BJ (cell line): Measurements from ENCODE around the gene SAFB. TPM values are rescaled to one million over a fixed set of nuclear protein-coding genes. Genes with fewer than 3 reads are reported as not detected.

Experiments
- CTCF ChIA-PET: fragments of 350-600 bp; formaldehyde crosslinking; extraction: SDS; loops from one replicate; lab custom pipeline; 2021; ENCODE audit warnings: antibody characterized with exemption, inconsistent platforms; lab: Yijun Ruan, JAX
- POLR2A ChIA-PET: fragments of 300-600 bp; sonication (Branson Sonifier 250); formaldehyde crosslinking; extraction: SDS; loops from one replicate; lab custom pipeline; 2021; ENCODE audit warnings: antibody characterized with exemption; lab: Charles Lee
- DNase-seq: peaks from one replicate; pipeline ENCODE4 v3.0.0-alpha.2; 2011; ENCODE audit warnings: low read depth
- H3K27me3 ChIP-seq: 2 replicates; pipeline ENCODE4 v1.6.0; 2011; ENCODE audit warnings: low read length; ENCODE audit not compliant: control insufficient read depth, insufficient read depth
- H3K36me3 ChIP-seq: 2 replicates; pipeline ENCODE4 v1.5.1; 2011; ENCODE audit warnings: low read length; ENCODE audit not compliant: control insufficient read depth, insufficient read depth
- H3K4me3 ChIP-seq: 2 replicates; pipeline ENCODE4 v1.5.1; 2011; ENCODE audit warnings: low read depth, mild to moderate bottlenecking, control low read depth, low read length
- polyA plus RNA-seq: library from polyadenylated mRNA; depleted of rRNA; stranded (reverse); fragments of >200 nt; gene quantifications from 2 replicates; pipeline ENCODE4 v1.2.3, GENCODE V29; 2011
- TF ChIP-seq, protein P1 (sequence below): IDR thresholded peaks from 2 replicates; pipeline ENCODE4 v1.5.1; 2011; ENCODE audit warnings: low read depth, mild to moderate bottlenecking, control low read depth, inconsistent platforms, low read length, moderate library complexity; ENCODE audit not compliant: insufficient read depth

The SAFB gene
- polyA plus RNA-seq, 1 experiment = 20.8 TPM

DNA sequence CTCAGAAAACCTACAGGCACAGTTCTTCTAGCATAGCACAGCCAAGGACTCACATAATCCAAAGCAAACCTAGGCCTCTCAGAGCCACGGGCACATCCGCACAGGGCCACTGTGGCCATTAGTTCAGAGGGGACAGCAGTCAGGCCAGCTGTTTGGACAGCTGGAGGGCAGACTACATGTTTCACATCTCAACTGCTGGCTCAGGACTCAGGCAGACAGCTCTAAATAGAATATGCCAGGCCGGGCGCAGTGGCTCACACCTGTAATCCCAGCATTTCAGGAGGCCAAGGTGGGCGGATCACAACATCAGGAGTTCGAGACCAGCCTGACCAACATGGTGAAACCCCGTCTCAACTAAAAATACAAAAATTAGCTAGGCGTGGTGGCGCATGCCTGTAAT lies 27.1 kb upstream of the SAFB start:
- TF ChIP-seq, protein P1, sequence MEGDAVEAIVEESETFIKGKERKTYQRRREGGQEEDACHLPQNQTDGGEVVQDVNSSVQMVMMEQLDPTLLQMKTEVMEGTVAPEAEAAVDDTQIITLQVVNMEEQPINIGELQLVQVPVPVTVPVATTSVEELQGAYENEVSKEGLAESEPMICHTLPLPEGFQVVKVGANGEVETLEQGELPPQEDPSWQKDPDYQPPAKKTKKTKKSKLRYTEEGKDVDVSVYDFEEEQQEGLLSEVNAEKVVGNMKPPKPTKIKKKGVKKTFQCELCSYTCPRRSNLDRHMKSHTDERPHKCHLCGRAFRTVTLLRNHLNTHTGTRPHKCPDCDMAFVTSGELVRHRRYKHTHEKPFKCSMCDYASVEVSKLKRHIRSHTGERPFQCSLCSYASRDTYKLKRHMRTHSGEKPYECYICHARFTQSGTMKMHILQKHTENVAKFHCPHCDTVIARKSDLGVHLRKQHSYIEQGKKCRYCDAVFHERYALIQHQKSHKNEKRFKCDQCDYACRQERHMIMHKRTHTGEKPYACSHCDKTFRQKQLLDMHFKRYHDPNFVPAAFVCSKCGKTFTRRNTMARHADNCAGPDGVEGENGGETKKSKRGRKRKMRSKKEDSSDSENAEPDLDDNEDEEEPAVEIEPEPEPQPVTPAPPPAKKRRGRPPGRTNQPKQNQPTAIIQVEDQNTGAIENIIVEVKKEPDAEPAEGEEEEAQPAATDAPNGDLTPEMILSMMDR = no peak
- CTCF ChIA-PET = interaction anchor here (1.4 kb wide), 1 partner anchor 11 kb away, joined by 5 read pairs; no protein-coding TSS in a partner anchor
- peaks cover 59% of the 10 kb centered on the region for H3K36me3 ChIP-seq

DNA sequence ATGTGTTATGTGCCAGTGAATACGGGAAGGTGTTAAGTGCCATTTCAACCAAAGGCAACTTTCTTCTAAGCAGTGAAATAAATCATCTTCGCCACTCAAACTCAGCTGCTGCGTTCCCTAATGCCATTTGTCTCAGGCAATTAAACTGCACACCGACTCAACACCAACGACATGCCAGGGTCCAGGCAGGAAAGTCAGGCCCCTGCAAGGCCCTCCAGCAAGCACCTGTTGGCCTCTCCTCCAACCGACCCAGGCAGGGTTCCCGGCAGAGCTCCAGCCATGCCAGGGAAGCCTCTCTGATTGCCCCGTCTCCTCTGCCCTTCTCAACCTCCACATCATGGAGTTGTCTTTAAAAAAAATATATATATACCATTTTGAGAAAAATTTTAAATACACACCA lies 22.1 kb upstream of the SAFB start:
- Histone ChIP-seq H3K4me3 (no peak overlapping the region), H3K27me3 (no peaks in the 10 kb centered on the region), H3K36me3 (peaks cover 41% of the 10 kb centered on the region)
- DNase-seq = no peak
- TF ChIP-seq, protein P1 = no peak
- ChIA-PET POLR2A (no interaction called here), CTCF (no interaction called here)

More for the DNA sequence above, 27.1 kb upstream of the SAFB start:
- no peak overlapping the region for H3K4me3 ChIP-seq
- POLR2A ChIA-PET = no interaction called here
- no peaks in the 10 kb centered on the region for H3K27me3 ChIP-seq
- no peak for DNase-seq

DNA sequence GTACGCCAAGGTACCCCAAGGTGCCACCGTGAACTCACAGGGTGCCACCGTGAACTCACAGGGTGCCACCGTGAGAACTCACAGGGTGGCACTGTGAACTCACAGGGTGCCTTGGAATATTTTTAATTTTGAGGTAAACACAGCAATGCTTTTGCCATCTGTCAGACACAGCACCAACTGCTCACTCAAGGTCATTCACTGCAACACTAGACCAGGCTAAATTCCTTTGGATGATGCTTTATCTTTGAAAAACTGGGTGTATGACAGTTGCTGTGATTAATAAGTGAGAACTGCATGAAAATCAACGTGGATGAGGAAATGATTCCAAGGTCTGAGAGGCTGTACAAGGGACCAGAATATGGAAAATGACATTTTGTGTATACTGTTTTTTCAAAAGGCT lies 19.3 kb upstream of the SAFB start:
- no peak for DNase-seq
- POLR2A ChIA-PET = no interaction called here
- H3K4me3 ChIP-seq = no peak overlapping the region
- TF ChIP-seq, protein P1 = no peak
- H3K36me3 ChIP-seq = peaks cover 31% of the 10 kb centered on the region
- CTCF ChIA-PET = no interaction called here
- H3K27me3 ChIP-seq = no peaks in the 10 kb centered on the region

DNA sequence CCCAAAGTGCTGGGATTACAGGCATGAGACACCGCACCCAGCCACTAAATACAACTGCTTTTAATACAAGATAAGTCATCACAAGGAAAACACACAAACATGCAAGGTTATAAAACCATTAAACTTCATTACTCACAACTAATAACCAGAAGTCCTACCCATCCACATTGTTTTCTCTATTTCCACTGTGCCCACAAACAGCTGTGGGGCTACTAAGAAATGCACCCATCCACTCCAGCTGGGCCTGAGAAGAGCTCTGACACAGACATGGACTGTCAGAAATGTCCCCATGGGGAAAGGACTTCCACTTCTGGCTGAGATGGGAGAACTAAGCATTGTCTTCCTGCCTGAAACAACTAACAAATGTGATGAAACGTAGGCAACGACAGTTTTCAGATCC lies 17.5 kb upstream of the SAFB start:
- Histone ChIP-seq H3K27me3 (no peaks in the 10 kb centered on the region), H3K4me3 (no peak overlapping the region), H3K36me3 (peaks cover 29% of the 10 kb centered on the region)
- TF ChIP-seq, protein P1 = no peak
- ChIA-PET CTCF (interaction anchor here (2.3 kb wide), 1 partner anchor 9 kb away, joined by 5 read pairs; no protein-coding TSS in a partner anchor), POLR2A (interaction anchor here (0.8 kb wide), 1 partner anchor 50 kb away, joined by 14 read pairs; no protein-coding TSS in a partner anchor)
- DNase-seq = no peak

- ChIA-PET POLR2A (interaction anchor here (0.6 kb wide), 1 partner anchor 17 kb away, joined by 3 read pairs; no protein-coding TSS in a partner anchor), CTCF (interaction anchor here (0.6 to 2.3 kb wide), 2 partner anchors 11 to 96 kb away, joined by 3 to 5 read pairs; no protein-coding TSS in a partner anchor)
- no peak for DNase-seq
- H3K36me3 ChIP-seq = peaks cover 24% of the 10 kb centered on the region
- TF ChIP-seq, protein P1 = no peak
- H3K4me3 ChIP-seq = no peak overlapping the region
- H3K27me3 ChIP-seq = no peaks in the 10 kb centered on the region
Observed at GRCh38 chr19:5607318-5608275, 15.3 kb upstream of the SAFB start.
